ENCODE measurements around the gene ZNF285. TPM values are rescaled to one million over a fixed set of nuclear protein-coding genes. Genes with fewer than 3 reads are reported as not detected.

The ZNF285 gene
- polyA plus RNA-seq, 3 donors = 0.64 to 1.4 (median 0.67) TPM

Other genes with a start within 250 kb of the ZNF285 start
- gene ZNF226, start 236.5 kb downstream of the ZNF285 start, polyA plus RNA-seq = 10 to 100 TPM in 1 of 3 donors, 1 to 10 TPM in 2; 5.3 to 15.2 (median 8.4) TPM
- gene ZNF227, start 189.1 kb downstream of the ZNF285 start, polyA plus RNA-seq = 1 to 10 TPM; 3.2 to 4.6 (median 3.3) TPM
- under 1 TPM in 1 of 3 donors, not detected in 2; 0.97 TPM for gene ZNF233, start 141.7 kb downstream of the ZNF285 start, polyA plus RNA-seq
- gene ZNF235, start 96.6 kb downstream of the ZNF285 start, polyA plus RNA-seq = 1 to 10 TPM in 2 of 3 donors, under 1 TPM in 1; 0.93 to 1.7 (median 1.1) TPM
- gene ZNF112, start 44.9 kb downstream of the ZNF285 start, polyA plus RNA-seq = 1 to 10 TPM in 2 of 3 donors, under 1 TPM in 1; 0.86 to 1.5 (median 1.4) TPM
- 1 to 10 TPM; 1.1 to 1.6 (median 1.3) TPM for gene ZNF229, start 46.9 kb upstream of the ZNF285 start, polyA plus RNA-seq
- 1 to 10 TPM; 2.4 to 5.2 (median 2.8) TPM for gene ZNF180, start 98.9 kb upstream of the ZNF285 start, polyA plus RNA-seq
- not detected for gene CEACAM20, start 128.1 kb upstream of the ZNF285 start, polyA plus RNA-seq
- under 1 TPM in 1 of 3 donors, not detected in 2; 0.62 TPM for gene IGSF23, start 212.0 kb upstream of the ZNF285 start, polyA plus RNA-seq
- 10 to 100 TPM; 10.5 to 27.1 (median 12.7) TPM for gene PVR, start 242.3 kb upstream of the ZNF285 start, polyA plus RNA-seq